NCI-H774 (cell line): ENCODE data around the gene OFD1.

Experiments
- DNase-seq: peaks from one replicate; lab custom pipeline; 2025; lab: John Stamatoyannopoulos, UW

The OFD1 gene

GRCh38 chrX:13734278-13735172, at the start of gene OFD1, which contains the start of gene TRAPPC2:
Gene OFD1 (plus strand): TSS chrX:13734748. CDS start chrX:13735072, 324 bp downstream.
Gene TRAPPC2 (minus strand): TSS chrX:13734620. CDS start chrX:13719963, 14,657 bp downstream.
- peak; percentile 89 for DNase-seq

DNA sequence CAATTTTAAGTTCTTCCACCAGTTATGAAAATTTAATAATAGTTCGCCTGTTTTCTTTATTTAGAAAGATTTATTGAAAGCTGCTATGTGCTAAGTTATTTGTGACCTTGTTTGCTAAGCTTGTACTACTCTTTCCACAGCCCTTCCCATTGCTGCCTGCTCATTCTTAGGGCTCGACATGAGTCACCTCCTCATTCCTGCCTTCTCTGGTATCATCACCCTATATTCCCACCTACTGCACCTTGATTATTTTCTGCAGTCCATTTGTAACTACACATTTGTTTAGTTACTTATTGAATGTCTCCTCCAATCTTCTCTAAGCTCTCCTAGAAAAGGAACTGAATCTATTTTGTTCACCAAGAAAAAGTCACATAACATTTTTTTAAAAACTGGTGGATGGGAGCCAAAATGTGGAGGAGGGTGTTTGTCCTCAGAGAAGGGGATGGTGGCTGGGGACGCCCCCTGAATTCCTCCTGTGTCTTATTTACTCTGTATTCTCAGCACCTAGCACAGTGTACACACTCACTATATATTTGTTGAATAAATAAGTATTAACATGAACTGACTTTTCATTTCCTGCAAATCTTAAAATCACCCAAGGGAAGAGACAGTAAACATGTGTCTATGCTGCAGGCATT, 49.3 kb upstream of the OFD1 start:
- no peak for DNase-seq

- DNase-seq: no peak
Measured at GRCh38 chrX:13687203-13687602, 47.3 kb upstream of the OFD1 start.

DNA sequence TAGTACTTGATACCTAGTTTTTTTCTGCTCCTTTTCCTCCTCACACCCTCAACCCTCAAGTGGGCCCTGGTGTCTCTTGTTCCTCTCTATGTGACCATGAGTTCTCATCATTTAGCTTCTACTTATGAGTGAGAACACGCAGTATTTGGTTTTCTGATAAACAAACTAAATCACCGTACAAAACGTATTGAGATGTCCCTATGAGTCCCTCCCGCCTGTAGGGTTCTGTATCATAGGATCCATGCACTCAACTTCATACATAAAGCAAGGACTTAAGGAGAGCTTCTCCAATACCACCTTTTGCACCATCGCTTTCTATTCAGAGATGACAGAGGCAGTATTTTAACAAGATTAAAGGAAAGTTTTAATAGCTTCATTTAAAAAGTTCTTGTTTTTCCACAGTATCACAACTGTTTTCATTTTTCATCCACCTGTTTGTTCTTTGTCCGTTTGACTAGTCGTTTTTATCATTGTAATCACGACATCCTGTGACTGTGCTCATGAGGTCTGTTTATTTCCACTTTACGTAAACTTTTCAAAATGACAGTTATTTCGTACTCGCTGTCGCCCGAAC, 46.1 kb upstream of the OFD1 start:
- DNase-seq: no peak

DNA sequence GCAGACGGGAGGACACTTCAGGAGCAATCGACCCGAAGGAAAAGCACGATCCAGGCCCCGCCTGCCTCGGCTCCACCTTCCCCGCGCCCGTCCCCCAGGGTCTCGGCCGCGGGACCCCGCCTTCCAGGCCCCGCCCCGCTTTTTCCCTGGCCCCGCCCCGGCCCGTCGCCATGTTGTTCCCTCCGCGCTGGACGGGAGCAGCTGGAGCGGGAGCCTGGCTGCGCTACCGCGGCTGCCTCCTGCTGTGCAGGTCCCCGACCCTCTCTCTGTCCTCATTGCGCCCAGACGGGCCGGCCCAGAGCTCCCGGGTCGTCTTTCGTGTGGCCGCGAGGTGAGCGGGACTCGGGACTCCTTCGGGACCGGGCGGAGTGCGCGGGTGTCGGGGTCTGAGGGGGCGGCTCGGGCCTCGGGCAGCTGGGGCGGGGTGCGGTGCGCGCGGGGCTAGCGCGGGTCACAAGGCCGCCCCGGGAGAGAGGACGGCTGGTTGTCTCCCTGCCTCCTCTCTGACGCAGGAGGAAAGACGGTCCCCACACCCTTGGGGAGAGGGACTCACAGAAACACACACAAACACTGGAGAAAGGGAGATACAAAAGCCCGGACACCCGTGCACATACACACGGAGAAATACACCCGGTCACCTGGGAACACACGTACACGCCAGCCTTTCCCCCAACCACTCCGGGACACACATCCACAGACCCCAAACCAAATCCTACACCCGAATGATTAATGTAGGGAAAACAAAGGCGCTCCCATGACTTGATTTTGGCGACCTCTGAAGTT, 45.4 kb upstream of the OFD1 start, which contains the start of gene RAB9A:
RAB9A (plus strand) TSS at position 171 of the 783 bp plus-strand sequence. CDS start 19,619 bp downstream, outside the sequence.
- DNase-seq: peak; percentile 59

- no peak for DNase-seq
Measured at GRCh38 chrX:13689741-13690211, 44.8 kb upstream of the OFD1 start.

DNA sequence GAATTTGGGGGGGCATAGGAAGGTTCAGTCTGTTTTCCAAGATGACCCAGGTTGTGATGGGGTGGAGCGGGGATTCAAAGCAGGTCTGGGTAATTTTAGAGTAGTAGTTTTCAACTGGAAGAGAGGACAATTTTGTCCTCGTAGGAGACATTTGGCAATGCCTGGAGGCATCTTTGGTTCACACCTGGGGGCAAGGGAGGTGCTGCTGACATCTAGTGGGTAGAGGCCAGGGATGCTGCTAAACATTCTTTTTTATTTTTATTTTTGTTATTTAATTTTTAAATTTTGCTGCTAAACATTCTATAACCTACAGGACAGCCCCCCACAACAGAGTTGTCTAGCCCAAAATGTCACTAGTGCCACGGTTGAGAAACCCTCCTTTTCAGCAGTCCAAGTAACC, 43.7 kb upstream of the OFD1 start:
- DNase-seq: no peak

- DNase-seq: no peak
Measured at GRCh38 chrX:13691841-13692371, 42.6 kb upstream of the OFD1 start.

DNA sequence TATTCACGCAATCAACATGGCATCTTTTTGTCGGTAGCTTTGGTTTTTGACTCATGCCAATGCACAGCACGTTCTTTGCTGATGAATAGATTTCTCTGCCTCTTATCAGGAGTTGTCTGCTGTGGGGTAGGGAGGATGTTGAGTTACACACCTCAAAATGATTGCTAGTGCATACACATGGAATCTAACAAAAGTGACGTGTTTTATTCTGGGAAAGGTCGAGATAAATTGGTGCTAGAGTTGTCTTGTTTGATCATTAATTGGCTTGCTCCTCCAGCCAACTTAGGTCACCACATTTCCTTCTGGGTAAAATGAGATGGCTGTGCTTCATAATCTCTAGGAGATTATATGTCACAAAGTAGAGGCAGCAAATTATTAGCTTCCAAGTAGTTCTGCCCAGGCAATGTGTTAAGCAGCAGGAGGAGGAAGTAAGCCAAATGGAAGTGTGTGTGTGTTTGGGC, 41.7 kb upstream of the OFD1 start:
- no peak for DNase-seq

DNA sequence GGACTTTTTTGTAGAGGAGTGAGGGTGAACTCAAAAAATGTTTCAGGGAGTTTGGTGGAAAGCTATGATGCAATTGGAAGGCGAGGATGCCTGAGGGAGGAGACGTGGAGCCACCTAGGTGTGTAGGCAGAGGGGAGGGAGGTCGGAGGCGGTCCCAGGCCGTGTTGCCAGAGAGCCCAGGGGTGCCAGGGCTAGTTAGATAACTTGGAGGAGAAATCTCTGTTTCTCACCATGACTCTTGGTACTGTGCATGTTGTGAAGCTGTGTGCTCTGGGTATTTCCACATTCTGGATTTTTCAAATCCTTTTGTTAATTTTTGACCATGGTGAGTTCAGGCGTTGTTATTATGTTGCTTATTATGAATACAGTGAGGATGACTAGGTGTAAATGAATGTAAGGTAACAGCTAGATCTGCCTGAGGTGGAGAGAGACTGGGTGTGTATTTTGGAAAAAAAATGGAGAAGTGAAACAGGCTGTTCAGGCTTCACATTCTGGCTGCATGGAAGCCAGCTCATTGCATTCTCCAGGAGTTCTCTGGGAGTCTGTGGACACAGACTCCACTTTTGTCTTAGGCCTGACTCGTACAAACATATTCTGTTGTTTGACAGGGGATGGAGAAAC, 41.1 kb upstream of the OFD1 start:
- DNase-seq: no peak

DNA sequence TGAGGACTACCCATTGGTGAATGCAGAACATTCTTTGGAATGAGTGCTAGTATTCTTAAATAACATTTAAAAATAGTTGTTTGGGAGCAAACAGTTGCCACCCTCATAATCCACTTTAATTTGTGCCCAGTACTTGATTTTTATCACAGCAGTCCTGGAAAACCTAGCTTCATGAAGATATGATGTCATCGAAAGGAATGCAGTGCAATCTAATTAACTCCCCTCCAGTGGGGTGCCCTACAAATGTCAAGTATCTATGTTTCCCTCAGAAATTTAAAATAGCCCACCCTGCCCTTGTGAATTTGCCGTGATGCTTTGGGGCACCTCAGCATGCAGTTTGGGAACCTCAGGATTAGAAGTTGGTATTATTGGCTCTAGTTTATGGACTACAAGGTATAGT, 40.2 kb upstream of the OFD1 start:
- no peak for DNase-seq

GRCh38 chrX:13694983-13695382, 39.6 kb upstream of the OFD1 start:
- no peak for DNase-seq

GRCh38 chrX:13695601-13696115, 38.9 kb upstream of the OFD1 start:
- no peak for DNase-seq

GRCh38 chrX:13697455-13697854, 37.1 kb upstream of the OFD1 start:
- no peak for DNase-seq

DNA sequence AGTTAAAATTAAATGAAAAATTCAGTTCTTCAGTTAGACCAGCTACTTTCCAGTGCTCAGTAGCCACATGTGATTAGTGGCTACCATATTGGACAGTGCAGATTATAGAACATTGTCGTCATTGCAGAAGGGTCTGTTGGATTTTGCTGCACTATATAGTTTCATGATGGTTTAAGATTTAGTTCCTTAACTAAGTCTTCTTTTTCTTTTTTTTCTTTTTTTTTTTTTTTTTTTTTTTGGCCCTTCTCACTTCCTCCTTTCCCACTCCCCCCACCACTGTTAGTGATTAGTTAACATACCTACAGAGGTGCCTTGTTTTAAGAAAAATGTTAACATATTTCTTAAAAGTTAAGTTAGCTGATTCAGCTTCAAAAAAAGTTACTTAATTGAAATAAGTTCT, 36.6 kb upstream of the OFD1 start:
- DNase-seq: no peak

DNA sequence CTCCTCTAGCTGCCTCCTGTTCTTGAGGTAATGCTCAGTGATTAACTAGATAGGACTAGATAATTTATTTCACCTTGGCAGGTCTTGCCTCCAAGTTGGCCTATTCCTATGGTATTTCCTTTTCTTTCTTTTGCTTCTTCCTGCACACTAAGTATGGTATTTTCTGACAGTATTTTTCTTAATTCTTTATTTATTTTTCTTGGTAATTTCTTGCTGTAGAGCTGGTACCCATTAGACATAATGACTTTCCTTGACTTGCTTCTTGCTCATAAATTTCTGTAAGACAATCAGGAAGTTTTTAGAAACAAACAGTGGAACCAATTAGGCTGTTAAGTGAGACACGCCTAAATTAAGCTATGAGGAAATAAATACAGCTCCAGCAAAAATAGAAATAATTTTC, 36.1 kb upstream of the OFD1 start:
- DNase-seq: no peak

- peak; percentile 0 for DNase-seq
Measured at GRCh38 chrX:13699183-13699826, 35.2 kb upstream of the OFD1 start.

DNA sequence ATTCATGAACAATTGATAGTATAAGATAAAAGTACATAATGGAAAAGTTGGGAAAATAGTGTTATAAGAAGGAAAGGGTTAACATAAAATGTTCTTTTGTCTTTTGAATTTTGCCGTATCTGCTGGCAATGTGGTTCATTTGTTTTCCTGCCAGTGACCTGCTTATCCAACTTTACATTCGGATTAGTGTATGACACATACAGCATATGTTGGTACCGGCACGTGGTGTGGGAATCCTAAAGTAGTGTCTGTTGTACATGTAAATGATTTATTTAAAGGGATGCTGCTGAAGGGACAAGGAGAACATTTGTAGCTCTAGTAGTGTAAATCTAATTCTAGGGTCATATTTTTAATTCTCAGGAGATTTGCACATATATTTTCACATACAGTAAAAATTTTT, 34.2 kb upstream of the OFD1 start:
- no peak for DNase-seq

- no peak for DNase-seq
Measured at GRCh38 chrX:13702111-13702789, 32.3 kb upstream of the OFD1 start.

GRCh38 chrX:13703135-13703534, 31.4 kb upstream of the OFD1 start:
- no peak for DNase-seq
